ENCODE measurements around the gene MRPL11. TPM values are rescaled to one million over a fixed set of nuclear protein-coding genes. Genes with fewer than 3 reads are reported as not detected.
A peak's percentile ranks its signal among the peaks of the same experiment; 100 is the strongest.

Gene MRPL11
- total and polyA plus RNA-seq, 2 of the 13 experiments (the other 11 are each of a cell fraction or from before 2014, with no cell fraction given): 72.9 to 176 TPM

DNA sequence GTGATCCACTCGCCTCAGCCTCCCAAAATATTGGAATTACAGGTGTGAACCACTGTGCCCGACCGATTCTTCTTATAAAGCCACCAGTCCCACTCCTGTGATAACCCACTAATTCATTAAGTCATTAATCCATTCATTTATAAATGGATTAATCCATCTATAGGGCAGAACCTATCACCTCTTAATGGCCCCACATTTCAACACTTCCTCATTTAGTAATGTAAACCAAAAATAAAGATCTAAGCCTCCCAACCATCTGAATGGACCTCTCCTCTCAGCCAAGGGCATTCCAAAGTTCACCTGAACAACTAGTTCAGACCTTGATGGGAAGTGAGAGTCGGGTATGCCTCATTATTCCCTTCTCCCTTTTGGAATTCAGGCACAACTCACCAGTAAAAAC, 9.9 kb upstream of the MRPL11 start (continued):
- TF ChIP-seq, protein P1, sequence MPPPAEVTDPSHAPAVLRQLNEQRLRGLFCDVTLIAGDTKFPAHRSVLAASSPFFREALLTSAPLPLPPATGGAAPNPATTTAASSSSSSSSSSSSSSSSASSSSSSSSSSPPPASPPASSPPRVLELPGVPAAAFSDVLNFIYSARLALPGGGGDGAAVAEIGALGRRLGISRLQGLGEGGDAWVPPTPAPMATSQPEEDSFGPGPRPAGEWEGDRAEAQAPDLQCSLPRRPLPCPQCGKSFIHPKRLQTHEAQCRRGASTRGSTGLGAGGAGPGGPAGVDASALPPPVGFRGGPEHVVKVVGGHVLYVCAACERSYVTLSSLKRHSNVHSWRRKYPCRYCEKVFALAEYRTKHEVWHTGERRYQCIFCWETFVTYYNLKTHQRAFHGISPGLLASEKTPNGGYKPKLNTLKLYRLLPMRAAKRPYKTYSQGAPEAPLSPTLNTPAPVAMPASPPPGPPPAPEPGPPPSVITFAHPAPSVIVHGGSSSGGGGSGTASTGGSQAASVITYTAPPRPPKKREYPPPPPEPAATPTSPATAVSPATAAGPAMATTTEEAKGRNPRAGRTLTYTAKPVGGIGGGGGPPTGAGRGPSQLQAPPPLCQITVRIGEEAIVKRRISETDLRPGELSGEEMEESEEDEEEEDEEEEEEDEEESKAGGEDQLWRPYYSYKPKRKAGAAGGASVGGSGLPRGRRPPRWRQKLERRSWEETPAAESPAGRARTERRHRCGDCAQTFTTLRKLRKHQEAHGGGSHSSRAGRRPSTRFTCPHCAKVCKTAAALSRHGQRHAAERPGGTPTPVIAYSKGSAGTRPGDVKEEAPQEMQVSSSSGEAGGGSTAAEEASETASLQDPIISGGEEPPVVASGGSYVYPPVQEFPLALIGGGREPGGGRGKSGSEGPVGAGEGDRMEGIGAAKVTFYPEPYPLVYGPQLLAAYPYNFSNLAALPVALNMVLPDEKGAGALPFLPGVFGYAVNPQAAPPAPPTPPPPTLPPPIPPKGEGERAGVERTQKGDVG (CRISPR knock-in tag; IDR thresholded peaks at IDR 0.05; ENCODE audit: borderline replicate concordance): no peak
- TF ChIP-seq TEAD3 (CRISPR knock-in tag; optimal IDR thresholded peaks at IDR 0.05; ENCODE audit: borderline replicate concordance): peak; percentile 56

DNA sequence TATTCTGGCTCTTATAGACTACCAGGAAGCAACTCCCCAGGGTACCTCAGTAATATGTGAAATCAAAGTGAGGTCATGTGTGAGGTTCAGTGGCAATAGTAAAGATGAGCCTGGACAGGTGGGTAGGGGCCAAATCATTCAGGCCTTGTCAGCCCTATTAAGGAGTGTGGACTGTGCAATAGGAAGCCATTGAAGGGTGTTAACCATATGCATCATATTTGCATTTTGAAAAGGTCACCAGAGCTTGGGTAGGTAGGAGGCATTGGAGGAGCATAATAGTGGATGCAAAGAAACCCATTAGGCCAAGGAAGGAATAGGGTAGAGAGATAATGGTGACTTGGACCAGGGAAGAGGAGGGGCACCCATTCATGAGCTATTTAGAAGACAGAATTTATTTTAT, 8.4 kb upstream of the MRPL11 start:
- Histone ChIP-seq H3K4me1 (ENCODE audit: insufficient read depth, low read length) (peaks cover 21% of the 10 kb centered on the region), H3K4me2 (ENCODE audit: low read depth, low read length) (no peak overlapping the region), H3K9ac (ENCODE audit: insufficient read depth, low read depth, low read length) (no peak overlapping the region), H3K9me3 (ENCODE audit: low read length) (no peaks in the 10 kb centered on the region), H3K27ac (ENCODE audit: extremely low read length, insufficient read depth, low read length) (no peak overlapping the region), H2AFZ (ENCODE audit: low read length) (no peak overlapping the region), H4K20me1 (ENCODE audit: insufficient read depth, low read length) (no peaks in the 10 kb centered on the region), H3K36me3 (replicated peaks in 1 of 2; ENCODE audit: control insufficient read depth in 1 of 2, insufficient read depth in 2 of 2, low read length in 2 of 2) (no peaks in the 10 kb centered on the region), H3K79me2 (ENCODE audit: insufficient read depth, low read length) (no peaks in the 10 kb centered on the region), H3K27me3 (ENCODE audit: control insufficient read depth in 1 of 2, insufficient read depth in 2 of 2, low read length in 2 of 2) (peaks cover 2 to 13% of the 10 kb centered on the region in 2 experiments; a peak in 3 of 5 replicates), H3K4me3 (replicated peaks in 1 of 3; ENCODE audit: insufficient read depth in 1 of 3, low read depth in 2 of 3, low read length in 3 of 3) (no peak overlapping the region)
- ChIA-PET CTCF (ENCODE audit: low intra/inter-chr PET ratio, low total read pairs) (no interaction called here), POLR2A (no interaction called here)
- in situ Hi-C loops (cut with HindIII; ENCODE audit: extremely low pct_ligation_motif_present, low pct_unique_long_range_greater_than_20kb) (no loop called here), intact Hi-C loops (cut with micrococcal nuclease; ENCODE audit: unreplicated experiment) (loop anchor here (2.0 kb wide), 1 partner anchor 46 kb away; no protein-coding TSS in a partner anchor)
- no peak for DNase-seq (ENCODE audit: low spot score)
- BruUV-seq (replicated peaks): no TSS peak
- no peak for FAIRE-seq
- no peak for ATAC-seq
- TF ChIP-seq, protein P2, sequence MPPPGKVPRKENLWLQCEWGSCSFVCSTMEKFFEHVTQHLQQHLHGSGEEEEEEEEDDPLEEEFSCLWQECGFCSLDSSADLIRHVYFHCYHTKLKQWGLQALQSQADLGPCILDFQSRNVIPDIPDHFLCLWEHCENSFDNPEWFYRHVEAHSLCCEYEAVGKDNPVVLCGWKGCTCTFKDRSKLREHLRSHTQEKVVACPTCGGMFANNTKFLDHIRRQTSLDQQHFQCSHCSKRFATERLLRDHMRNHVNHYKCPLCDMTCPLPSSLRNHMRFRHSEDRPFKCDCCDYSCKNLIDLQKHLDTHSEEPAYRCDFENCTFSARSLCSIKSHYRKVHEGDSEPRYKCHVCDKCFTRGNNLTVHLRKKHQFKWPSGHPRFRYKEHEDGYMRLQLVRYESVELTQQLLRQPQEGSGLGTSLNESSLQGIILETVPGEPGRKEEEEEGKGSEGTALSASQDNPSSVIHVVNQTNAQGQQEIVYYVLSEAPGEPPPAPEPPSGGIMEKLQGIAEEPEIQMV (CRISPR knock-in tag; IDR thresholded peaks at IDR 0.05; ENCODE audit: low read depth): no peak
- no peak for TF ChIP-seq ZNF496 (CRISPR knock-in tag; IDR thresholded peaks at IDR 0.05; ENCODE audit: insufficient replicate concordance)
- no peak for TF ChIP-seq NR1H2 (CRISPR knock-in tag; IDR thresholded peaks at IDR 0.05; ENCODE audit: borderline replicate concordance, low read depth)
- no peak for TF ChIP-seq RAD51 (IDR thresholded peaks at IDR 0.05; ENCODE audit: borderline replicate concordance)
- no peak for TF ChIP-seq SYNCRIP (IDR thresholded peaks at IDR 0.05; ENCODE audit: insufficient read depth, low read depth, low read length)
- TF ChIP-seq, protein P3, sequence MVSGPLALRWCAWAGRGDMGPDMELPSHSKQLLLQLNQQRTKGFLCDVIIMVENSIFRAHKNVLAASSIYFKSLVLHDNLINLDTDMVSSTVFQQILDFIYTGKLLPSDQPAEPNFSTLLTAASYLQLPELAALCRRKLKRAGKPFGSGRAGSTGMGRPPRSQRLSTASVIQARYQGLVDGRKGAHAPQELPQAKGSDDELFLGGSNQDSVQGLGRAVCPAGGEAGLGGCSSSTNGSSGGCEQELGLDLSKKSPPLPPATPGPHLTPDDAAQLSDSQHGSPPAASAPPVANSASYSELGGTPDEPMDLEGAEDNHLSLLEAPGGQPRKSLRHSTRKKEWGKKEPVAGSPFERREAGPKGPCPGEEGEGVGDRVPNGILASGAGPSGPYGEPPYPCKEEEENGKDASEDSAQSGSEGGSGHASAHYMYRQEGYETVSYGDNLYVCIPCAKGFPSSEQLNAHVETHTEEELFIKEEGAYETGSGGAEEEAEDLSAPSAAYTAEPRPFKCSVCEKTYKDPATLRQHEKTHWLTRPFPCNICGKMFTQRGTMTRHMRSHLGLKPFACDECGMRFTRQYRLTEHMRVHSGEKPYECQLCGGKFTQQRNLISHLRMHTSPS (CRISPR knock-in tag; IDR thresholded peaks at IDR 0.05; ENCODE audit: low read depth): no peak
- TF ChIP-seq, protein P4, sequence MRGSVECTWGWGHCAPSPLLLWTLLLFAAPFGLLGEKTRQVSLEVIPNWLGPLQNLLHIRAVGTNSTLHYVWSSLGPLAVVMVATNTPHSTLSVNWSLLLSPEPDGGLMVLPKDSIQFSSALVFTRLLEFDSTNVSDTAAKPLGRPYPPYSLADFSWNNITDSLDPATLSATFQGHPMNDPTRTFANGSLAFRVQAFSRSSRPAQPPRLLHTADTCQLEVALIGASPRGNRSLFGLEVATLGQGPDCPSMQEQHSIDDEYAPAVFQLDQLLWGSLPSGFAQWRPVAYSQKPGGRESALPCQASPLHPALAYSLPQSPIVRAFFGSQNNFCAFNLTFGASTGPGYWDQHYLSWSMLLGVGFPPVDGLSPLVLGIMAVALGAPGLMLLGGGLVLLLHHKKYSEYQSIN (CRISPR knock-in tag; IDR thresholded peaks at IDR 0.05; ENCODE audit: borderline replicate concordance): no peak
- TF ChIP-seq ZNF616 (CRISPR knock-in tag; IDR thresholded peaks at IDR 0.05; ENCODE audit: low read depth): no peak
- no peak for TF ChIP-seq ATF7-NPFF (CRISPR knock-in tag; IDR thresholded peaks at IDR 0.05; ENCODE audit: low read depth)
- TF ChIP-seq ZBTB1 (CRISPR knock-in tag; IDR thresholded peaks at IDR 0.05; ENCODE audit: borderline replicate concordance): no peak
- TF ChIP-seq ARID2 (CRISPR knock-in tag; IDR thresholded peaks at IDR 0.05; ENCODE audit: borderline replicate concordance): no peak
- no peak for TF ChIP-seq CBX2 (IDR thresholded peaks at IDR 0.05; ENCODE audit: low read depth, low read length)
- TF ChIP-seq CBX2 (CRISPR knock-in tag; IDR thresholded peaks at IDR 0.05; ENCODE audit: low read depth): no peak

Data from HepG2 (cell line).